Kidney (tissue), 14 donors: ENCODE results near the gene NAALADL1. TPM values are rescaled to one million over a fixed set of nuclear protein-coding genes. Genes with fewer than 3 reads are reported as not detected.

Experiments
- DNase-seq, 5 donors: peaks; one replicate each; pipeline ENCODE4 v3.0.0-alpha.2; 2013 to 2020
- FAIRE-seq: peaks from 2 replicates; lab custom pipeline; 2012; peaks lifted over from hg19 to GRCh38; lab: Jason Lieb, UNC
- H3K27ac ChIP-seq, 2 donors: one replicate each; pipeline ENCODE4 v1.7.0; 2013; ENCODE audit warnings: low read depth in 2 of 2, low read length in 2 of 2, inconsistent platforms in 1 of 2
- H3K27me3 ChIP-seq: one replicate; pipeline ENCODE4 v1.7.1; 2013; ENCODE audit warnings: low read length, inconsistent platforms; ENCODE audit not compliant: control insufficient read depth, insufficient read depth
- H3K36me3 ChIP-seq, 3 donors: one replicate each; pipeline versions ENCODE4 v1.7.0 to v1.7.1; 2013; ENCODE audit warnings: low read length in 3 of 3, control low read depth in 1 of 3, inconsistent platforms in 1 of 3; ENCODE audit not compliant: insufficient read depth in 3 of 3, control insufficient read depth in 2 of 3
- H3K4me1 ChIP-seq, 3 donors: one replicate each; pipeline versions ENCODE4 v1.7.0 to v1.7.1; 2013; ENCODE audit warnings: low read length in 3 of 3, inconsistent platforms in 1 of 3, low read depth in 1 of 3; ENCODE audit not compliant: control insufficient read depth in 2 of 3, insufficient read depth in 2 of 3
- H3K4me3 ChIP-seq, 3 donors: one replicate each; pipeline versions ENCODE4 v1.7.0 to v1.8.1; 2013; ENCODE audit warnings: low read length in 3 of 3, control low read depth in 1 of 3, inconsistent platforms in 1 of 3
- H3K9ac ChIP-seq, 3 donors: one replicate each; pipeline versions ENCODE4 v1.7.0 to v1.7.1; 2013; ENCODE audit warnings: low read length in 3 of 3, control low read depth in 1 of 3, inconsistent platforms in 1 of 3
- H3K9me3 ChIP-seq, 3 donors: one replicate each; pipeline versions ENCODE4 v1.7.0 to v1.7.1; 2013; ENCODE audit warnings: low read length in 3 of 3, control low read depth in 1 of 3, inconsistent platforms in 1 of 3; ENCODE audit not compliant: control insufficient read depth in 2 of 3, insufficient read depth in 1 of 3
- CTCF ChIP-seq: IDR thresholded peaks from 3 replicates; pipeline ENCODE4 v1.5.1; 2012; ENCODE audit warnings: mild to moderate bottlenecking, moderate library complexity, borderline replicate concordance; ENCODE audit not compliant: insufficient read depth; ENCODE audit errors: extremely low read depth
- intact Hi-C: fragments of 100-400 bp; cut with DNase I; formaldehyde crosslinking; loops from one replicate; pipeline ENCODE4 v1.11.1; 2022
- polyA plus RNA-seq: library from polyadenylated mRNA; stranded (reverse); fragments of 350-450 nt; fragmentation: Illumina TruSeq; extraction: RNeasy Lipid Tissue Mini Kit (QIAGEN cat#74804); gene quantifications from one replicate; pipeline ENCODE4 v1.2.3, GENCODE V29; 2014; ENCODE audit warnings: low read depth, low replicate concordance; ENCODE audit not compliant: insufficient read depth
- total RNA-seq: library from RNA; stranded (reverse); fragmentation: NEBNext Ultra II Directional; extraction: Animal tissue kit (Norgen Biotek cat#: 25700); gene quantifications from one replicate; pipeline ENCODE4 v1.2.1, GENCODE V29; 2021
- donor health status: control.
- donor health status: control.
- donor health status: control.
- donor health status: control.
- donor health status: control.
- donor health status: DM: yes; HTN: yes; CAD: no.
- donor health status: Normal renal cell carcinoma (clear cell type).

Gene NAALADL1
- total and polyA plus RNA-seq, 2 donors from 2014 or later, result 9.4 to 17.1 TPM

- FAIRE-seq (no peak), DNase-seq (no peak)
- H3K36me3 ChIP-seq, result no peaks in the 10 kb centered on the region
- H3K4me1 ChIP-seq, result peaks cover 0 to 2% (median 0%) of the 10 kb centered on the region in 3 donors
- H3K27me3 ChIP-seq, result no peaks in the 10 kb centered on the region
- H3K4me3 ChIP-seq, result no peak overlapping the region
- H3K9ac ChIP-seq, result no peak overlapping the region
- intact Hi-C loops, result no loop called here
- no peak for TF ChIP-seq CTCF
- H3K27ac ChIP-seq, result no peak overlapping the region
- H3K9me3 ChIP-seq, result no peaks in the 10 kb centered on the region
These were observed 6.5 kb upstream of the NAALADL1 start for GRCh38 chr11:65064847-65065240.

- no peak for FAIRE-seq
- Histone ChIP-seq H3K27me3 (no peaks in the 10 kb centered on the region), H3K36me3 (no peaks in the 10 kb centered on the region), H3K9ac (no peak overlapping the region), H3K27ac (no peak overlapping the region), H3K4me3 (no peak overlapping the region), H3K9me3 (no peaks in the 10 kb centered on the region), H3K4me1 (peaks cover 0 to 2% (median 0%) of the 10 kb centered on the region in 3 donors)
- DNase-seq, result no peak
- TF ChIP-seq CTCF, result no peak
- intact Hi-C loops, result no loop called here
These were observed 5.2 kb upstream of the NAALADL1 start for GRCh38 chr11:65063532-65063931.

GRCh38 chr11:65060913-65061408 is 2.6 kb upstream of the NAALADL1 start:
- no peak overlapping the region for H3K9ac ChIP-seq
- TF ChIP-seq CTCF, result peak; percentile 12
- H3K9me3 ChIP-seq, result no peaks in the 10 kb centered on the region
- DNase-seq (no peak), FAIRE-seq (no peak)
- H3K27ac ChIP-seq, result no peak overlapping the region
- H3K27me3 ChIP-seq, result no peaks in the 10 kb centered on the region
- intact Hi-C loops, result no loop called here
- H3K4me3 ChIP-seq, result no peak overlapping the region
- peaks cover 0 to 2% (median 0%) of the 10 kb centered on the region in 3 donors for H3K4me1 ChIP-seq
- no peaks in the 10 kb centered on the region for H3K36me3 ChIP-seq
